Measurements from ENCODE around the gene SRRM4. TPM values are rescaled to one million over a fixed set of nuclear protein-coding genes. Genes with fewer than 3 reads are reported as not detected.

SRRM4 gene
- polyA plus RNA-seq, 1 donor from 2014 or later, result 9.9 TPM

GRCh38 chr12:119071638-119072231, 90.4 kb downstream of the SRRM4 start:
- Histone ChIP-seq H3K9me2 (ENCODE audit: insufficient read depth, low read length) (no peaks in the 10 kb centered on the region), H3K27me3 (ENCODE audit: insufficient read depth, low read depth, low read length) (no peaks in the 10 kb centered on the region), H2AFZ (ENCODE audit: low read depth, low read length) (no peak overlapping the region), H3K9me3 (ENCODE audit: low read length) (no peaks in the 10 kb centered on the region), H3K79me2 (replicated peaks; ENCODE audit: insufficient read depth, low read length) (no peaks in the 10 kb centered on the region), H3K4me3 (ENCODE audit: low read length) (peak overlapping the region; percentile 35), H3K9ac (ENCODE audit: low read length) (no peak overlapping the region), H3K4me2 (ENCODE audit: low read length) (no peak overlapping the region), H3F3A (ENCODE audit: insufficient read depth, low read length, poor library complexity, severe bottlenecking) (no peaks in the 10 kb centered on the region), H3K27ac (ENCODE audit: low read length) (peak overlapping the region; percentile 32), H4K20me1 (ENCODE audit: insufficient read depth) (no peaks in the 10 kb centered on the region), H3K36me3 (ENCODE audit: insufficient read depth, low read length) (no peaks in the 10 kb centered on the region)
- TF ChIP-seq, protein P1, sequence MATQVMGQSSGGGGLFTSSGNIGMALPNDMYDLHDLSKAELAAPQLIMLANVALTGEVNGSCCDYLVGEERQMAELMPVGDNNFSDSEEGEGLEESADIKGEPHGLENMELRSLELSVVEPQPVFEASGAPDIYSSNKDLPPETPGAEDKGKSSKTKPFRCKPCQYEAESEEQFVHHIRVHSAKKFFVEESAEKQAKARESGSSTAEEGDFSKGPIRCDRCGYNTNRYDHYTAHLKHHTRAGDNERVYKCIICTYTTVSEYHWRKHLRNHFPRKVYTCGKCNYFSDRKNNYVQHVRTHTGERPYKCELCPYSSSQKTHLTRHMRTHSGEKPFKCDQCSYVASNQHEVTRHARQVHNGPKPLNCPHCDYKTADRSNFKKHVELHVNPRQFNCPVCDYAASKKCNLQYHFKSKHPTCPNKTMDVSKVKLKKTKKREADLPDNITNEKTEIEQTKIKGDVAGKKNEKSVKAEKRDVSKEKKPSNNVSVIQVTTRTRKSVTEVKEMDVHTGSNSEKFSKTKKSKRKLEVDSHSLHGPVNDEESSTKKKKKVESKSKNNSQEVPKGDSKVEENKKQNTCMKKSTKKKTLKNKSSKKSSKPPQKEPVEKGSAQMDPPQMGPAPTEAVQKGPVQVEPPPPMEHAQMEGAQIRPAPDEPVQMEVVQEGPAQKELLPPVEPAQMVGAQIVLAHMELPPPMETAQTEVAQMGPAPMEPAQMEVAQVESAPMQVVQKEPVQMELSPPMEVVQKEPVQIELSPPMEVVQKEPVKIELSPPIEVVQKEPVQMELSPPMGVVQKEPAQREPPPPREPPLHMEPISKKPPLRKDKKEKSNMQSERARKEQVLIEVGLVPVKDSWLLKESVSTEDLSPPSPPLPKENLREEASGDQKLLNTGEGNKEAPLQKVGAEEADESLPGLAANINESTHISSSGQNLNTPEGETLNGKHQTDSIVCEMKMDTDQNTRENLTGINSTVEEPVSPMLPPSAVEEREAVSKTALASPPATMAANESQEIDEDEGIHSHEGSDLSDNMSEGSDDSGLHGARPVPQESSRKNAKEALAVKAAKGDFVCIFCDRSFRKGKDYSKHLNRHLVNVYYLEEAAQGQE (IDR thresholded peaks at IDR 0.05; ENCODE audit: borderline replicate concordance), result no peak
- no peak for TF ChIP-seq EP300 (conservative IDR thresholded peaks at IDR 0.05; ENCODE audit: poor library complexity, severe bottlenecking)
- TF ChIP-seq CTCF (IDR thresholded peaks at IDR 0.05; ENCODE audit: poor library complexity, severe bottlenecking), result no peak
- TF ChIP-seq MXI1 (conservative IDR thresholded peaks at IDR 0.05; ENCODE audit: poor library complexity, severe bottlenecking), result no peak
- TF ChIP-seq EZH2 (IDR thresholded peaks at IDR 0.05; ENCODE audit: borderline replicate concordance, insufficient read depth, low read length, poor library complexity, severe bottlenecking), result no peak
- TF ChIP-seq SMC3 (conservative IDR thresholded peaks at IDR 0.05; ENCODE audit: poor library complexity), result no peak
- TF ChIP-seq TAF1 (IDR thresholded peaks at IDR 0.05; ENCODE audit: low read depth), result no peak

GRCh38 chr12:119072440-119072839, 91.1 kb downstream of the SRRM4 start:
- TF ChIP-seq CTCF (IDR thresholded peaks at IDR 0.05; ENCODE audit: poor library complexity, severe bottlenecking) (no peak), RAD21 (conservative IDR thresholded peaks at IDR 0.05) (no peak), EP300 (conservative IDR thresholded peaks at IDR 0.05; ENCODE audit: poor library complexity, severe bottlenecking) (no peak), POLR2AphosphoS5 (IDR thresholded peaks at IDR 0.05) (no peak), EZH2 (IDR thresholded peaks at IDR 0.05; ENCODE audit: borderline replicate concordance, insufficient read depth, low read length, poor library complexity, severe bottlenecking) (no peak)
- peak overlapping the region; percentile 35 for H3K4me3 ChIP-seq (ENCODE audit: low read length)
- H3F3A ChIP-seq (ENCODE audit: insufficient read depth, low read length, poor library complexity, severe bottlenecking), result no peaks in the 10 kb centered on the region
- H3K4me2 ChIP-seq (ENCODE audit: low read length), result no peak overlapping the region
- H3K79me2 ChIP-seq (replicated peaks; ENCODE audit: insufficient read depth, low read length), result peaks cover 4% of the 10 kb centered on the region
- H2AFZ ChIP-seq (ENCODE audit: low read depth, low read length), result no peak overlapping the region
- H4K20me1 ChIP-seq (ENCODE audit: insufficient read depth), result no peaks in the 10 kb centered on the region
- H3K9me3 ChIP-seq (ENCODE audit: low read length), result no peaks in the 10 kb centered on the region
- H3K27ac ChIP-seq (ENCODE audit: low read length), result peak overlapping the region; percentile 32
- no peaks in the 10 kb centered on the region for H3K36me3 ChIP-seq (ENCODE audit: insufficient read depth, low read length)
- no peak overlapping the region for H3K9ac ChIP-seq (ENCODE audit: low read length)
- no peaks in the 10 kb centered on the region for H3K9me2 ChIP-seq (ENCODE audit: insufficient read depth, low read length)
- H3K27me3 ChIP-seq (ENCODE audit: insufficient read depth, low read depth, low read length), result no peaks in the 10 kb centered on the region
